HG03378 (cell line): ENCODE data around the gene IFT20.

Experiments
- ATAC-seq: cut with Tn5 transposase; IDR thresholded peaks from one replicate; pipeline ENCODE4 v1.9.1; 2021; ENCODE audit warnings: mild to moderate bottlenecking, moderate library complexity; ENCODE audit not compliant: unreplicated experiment

The IFT20 gene

GRCh38 chr17:28335201-28335958 lies at the start of gene IFT20, which contains the start of gene TNFAIP1:
Gene IFT20, minus strand, starts transcription at chr17:28335472. Its CDS starts 3,487 bp downstream, at chr17:28331985.
Gene TNFAIP1, plus strand, starts transcription at chr17:28335761. Its CDS starts 3,761 bp downstream, at chr17:28339522.
- ATAC-seq = peak; percentile 95

- no peak for ATAC-seq
Measured at GRCh38 chr17:28385037-28385400, 49.7 kb upstream of the IFT20 start.

- peak; percentile 73 for ATAC-seq
Measured at GRCh38 chr17:28384281-28385036, 49.2 kb upstream of the IFT20 start.

- ATAC-seq = no peak
Measured at GRCh38 chr17:28381141-28381825, 46.0 kb upstream of the IFT20 start.

GRCh38 chr17:28379814-28380801 lies 44.8 kb upstream of the IFT20 start:
- ATAC-seq = no peak

- no peak for ATAC-seq
Measured at GRCh38 chr17:28372945-28373274, 37.6 kb upstream of the IFT20 start.

GRCh38 chr17:28372203-28372944 lies 37.1 kb upstream of the IFT20 start:
- peak; percentile 7 for ATAC-seq

GRCh38 chr17:28371245-28372202 lies 36.3 kb upstream of the IFT20 start, which contains the start of gene SARM1:
Gene SARM1, plus strand, starts transcription at chr17:28371694. Its CDS starts 339 bp downstream, at chr17:28372033.
- ATAC-seq = peak; percentile 50

- ATAC-seq = no peak
Measured at GRCh38 chr17:28370744-28371103, 35.5 kb upstream of the IFT20 start.

- ATAC-seq = no peak
Measured at GRCh38 chr17:28370035-28370743, 34.9 kb upstream of the IFT20 start, which contains the start of gene VTN. Gene VTN, minus strand, starts transcription at chr17:28370307. Its CDS starts 104 bp downstream, at chr17:28370203.

- ATAC-seq = no peak
Measured at GRCh38 chr17:28369684-28370034, 34.4 kb upstream of the IFT20 start.

- ATAC-seq = no peak
Measured at GRCh38 chr17:28368915-28369683, 33.8 kb upstream of the IFT20 start.

- ATAC-seq = no peak
Measured at GRCh38 chr17:28368306-28368831, 33.1 kb upstream of the IFT20 start.

- no peak for ATAC-seq
Measured at GRCh38 chr17:28367641-28368305, 32.5 kb upstream of the IFT20 start.

GRCh38 chr17:28366605-28367004 lies 31.3 kb upstream of the IFT20 start:
- no peak for ATAC-seq

- ATAC-seq = no peak
Measured at GRCh38 chr17:28365487-28365886, 30.2 kb upstream of the IFT20 start.
